DOHH2 (cell line): ENCODE measurements around the gene UNC45A.
A peak's percentile ranks its signal among the peaks of the same experiment; 100 is the strongest.

ENCODE experiments used
- H3F3A ChIP-seq: fragments of 200-600 bp; sonication (generic), shearing (Covaris generic); 2 replicates; pipeline ENCODE4 v1.6.0; 2016; ENCODE audit warnings: antibody characterized with exemption, mild to moderate bottlenecking; ENCODE audit not compliant: control insufficient read depth, insufficient read depth
- H3K27ac ChIP-seq: fragments of 200-600 bp; sonication (generic); 2 replicates; pipeline ENCODE4 v1.5.1; 2014; ENCODE audit warnings: low read depth, mild to moderate bottlenecking, low read length, moderate library complexity
- H3K27me3 ChIP-seq: fragments of 200-600 bp; sonication (generic); 2 replicates; pipeline ENCODE4 v1.6.1; 2014; ENCODE audit warnings: mild to moderate bottlenecking, low read length, mixed read lengths; ENCODE audit not compliant: control insufficient read depth
- H3K36me3 ChIP-seq: fragments of 200-600 bp; sonication (generic); 2 replicates; pipeline ENCODE4 v1.6.1; 2014; ENCODE audit warnings: mild to moderate bottlenecking, low read length, moderate library complexity, mixed read lengths; ENCODE audit not compliant: control insufficient read depth
- H3K4me1 ChIP-seq: fragments of 200-600 bp; sonication (generic); 2 replicates; pipeline ENCODE4 v1.6.1; 2014; ENCODE audit warnings: mild to moderate bottlenecking, low read length, mixed read lengths; ENCODE audit not compliant: control insufficient read depth
- H3K4me2 ChIP-seq: fragments of 200-600 bp; sonication (generic); 2 replicates; pipeline ENCODE4 v1.6.0; 2014; ENCODE audit warnings: mild to moderate bottlenecking, low read length, moderate library complexity
- H3K4me3 ChIP-seq: fragments of 200-600 bp; sonication (generic); 2 replicates; pipeline ENCODE4 v1.5.1; 2014; ENCODE audit warnings: mild to moderate bottlenecking, low read length, mixed read lengths
- H3K79me2 ChIP-seq: fragments of 200-600 bp; sonication (generic); 2 replicates; pipeline ENCODE4 v1.6.1; 2014; ENCODE audit warnings: mild to moderate bottlenecking, low read length, mixed read lengths; ENCODE audit not compliant: control insufficient read depth
- H3K9me2 ChIP-seq: fragments of 200-600 bp; sonication (generic); replicated peaks from 2 replicates; pipeline ENCODE4 v1.6.1; 2014; ENCODE audit warnings: mild to moderate bottlenecking, low read length, mixed read lengths; ENCODE audit not compliant: control insufficient read depth
- H3K9me3 ChIP-seq: fragments of 200-600 bp; sonication (generic); 2 replicates; pipeline ENCODE4 v1.6.1; 2014; ENCODE audit warnings: antibody characterized with exemption, low read length, mixed read lengths; ENCODE audit not compliant: control insufficient read depth, insufficient read depth
- H4K20me1 ChIP-seq: fragments of 200-600 bp; sonication (generic); 2 replicates; pipeline ENCODE4 v1.6.0; 2014; ENCODE audit warnings: low read depth, mild to moderate bottlenecking, antibody characterized with exemption, low read length, moderate library complexity; ENCODE audit not compliant: control insufficient read depth, insufficient read depth
- EZH2phosphoT487 ChIP-seq: fragments of 200-600 bp; sonication (generic); IDR thresholded peaks from 2 replicates; pipeline ENCODE4 v1.6.1; 2017; ENCODE audit warnings: borderline replicate concordance, mild to moderate bottlenecking, antibody characterized with exemption, low read length, moderate library complexity, mixed read lengths
- TF ChIP-seq, protein P1 (sequence below): fragments of 200-600 bp; sonication (generic); IDR thresholded peaks from one replicate; pipeline ENCODE4 v1.5.1; 2014; ENCODE audit warnings: antibody characterized with exemption, mild to moderate bottlenecking, low read depth, low read length; ENCODE audit not compliant: poor library complexity, severe bottlenecking

UNC45A gene

GRCh38 chr15:90955624-90956273, 20.7 kb downstream of the UNC45A start:
- Histone ChIP-seq H3K27ac (peak overlapping the region; percentile 89), H4K20me1 (no peaks in the 10 kb centered on the region), H3K4me1 (peaks cover 24% of the 10 kb centered on the region), H3K27me3 (no peaks in the 10 kb centered on the region), H3K4me3 (peak overlapping the region; percentile 80), H3K79me2 (peaks cover 31% of the 10 kb centered on the region), H3K4me2 (peak overlapping the region; percentile 87), H3K9me3 (no peaks in the 10 kb centered on the region), H3F3A (0 out of 2 replicates have a peak, but pooled peaks cover 3% of the 10 kb centered on the region), H3K9me2 (no peaks in the 10 kb centered on the region), H3K36me3 (peaks cover 66% of the 10 kb centered on the region)
- TF ChIP-seq, protein P1, sequence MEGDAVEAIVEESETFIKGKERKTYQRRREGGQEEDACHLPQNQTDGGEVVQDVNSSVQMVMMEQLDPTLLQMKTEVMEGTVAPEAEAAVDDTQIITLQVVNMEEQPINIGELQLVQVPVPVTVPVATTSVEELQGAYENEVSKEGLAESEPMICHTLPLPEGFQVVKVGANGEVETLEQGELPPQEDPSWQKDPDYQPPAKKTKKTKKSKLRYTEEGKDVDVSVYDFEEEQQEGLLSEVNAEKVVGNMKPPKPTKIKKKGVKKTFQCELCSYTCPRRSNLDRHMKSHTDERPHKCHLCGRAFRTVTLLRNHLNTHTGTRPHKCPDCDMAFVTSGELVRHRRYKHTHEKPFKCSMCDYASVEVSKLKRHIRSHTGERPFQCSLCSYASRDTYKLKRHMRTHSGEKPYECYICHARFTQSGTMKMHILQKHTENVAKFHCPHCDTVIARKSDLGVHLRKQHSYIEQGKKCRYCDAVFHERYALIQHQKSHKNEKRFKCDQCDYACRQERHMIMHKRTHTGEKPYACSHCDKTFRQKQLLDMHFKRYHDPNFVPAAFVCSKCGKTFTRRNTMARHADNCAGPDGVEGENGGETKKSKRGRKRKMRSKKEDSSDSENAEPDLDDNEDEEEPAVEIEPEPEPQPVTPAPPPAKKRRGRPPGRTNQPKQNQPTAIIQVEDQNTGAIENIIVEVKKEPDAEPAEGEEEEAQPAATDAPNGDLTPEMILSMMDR, result no peak
- no peak for TF ChIP-seq EZH2phosphoT487

DNA sequence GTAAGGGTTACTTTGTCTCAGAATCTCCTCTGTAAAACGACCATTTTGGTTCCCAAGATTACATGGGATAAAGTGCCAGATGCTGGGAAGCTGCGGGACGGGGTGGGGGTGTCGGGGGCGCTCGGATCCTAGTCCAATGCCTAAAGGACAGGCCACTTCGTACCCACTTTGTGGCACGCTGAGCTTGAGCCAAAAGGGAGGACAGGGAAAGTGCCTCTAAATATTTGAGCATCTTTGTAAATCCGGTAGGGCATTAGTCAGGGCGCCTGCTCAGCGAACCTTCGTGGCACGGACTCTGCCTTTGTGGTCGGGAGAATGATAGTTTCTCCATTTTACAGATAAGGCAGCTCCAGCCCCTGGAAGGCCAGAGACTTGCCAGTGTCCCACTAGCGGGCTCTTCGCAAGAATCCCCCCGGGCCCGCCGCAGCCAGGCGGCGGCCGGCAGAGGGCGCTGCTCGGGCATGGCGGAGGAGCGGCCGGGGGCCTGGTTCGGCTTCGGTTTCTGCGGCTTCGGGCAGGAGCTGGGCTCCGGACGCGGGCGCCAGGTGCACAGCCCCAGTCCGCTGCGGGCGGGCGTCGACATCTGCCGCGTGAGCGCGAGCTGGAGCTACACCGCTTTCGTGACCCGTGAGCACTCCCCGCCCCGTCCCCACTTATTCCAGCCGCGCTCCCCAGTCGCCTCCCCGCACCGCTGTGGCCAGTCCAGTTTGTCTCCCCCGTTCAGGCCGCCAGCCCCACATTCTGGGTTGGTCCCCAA, 21.4 kb downstream of the UNC45A start:
- Histone ChIP-seq H3K27me3 (no peaks in the 10 kb centered on the region), H3K36me3 (peaks cover 69% of the 10 kb centered on the region), H4K20me1 (no peaks in the 10 kb centered on the region), H3K79me2 (peaks cover 31% of the 10 kb centered on the region), H3K4me2 (peak overlapping the region; percentile 87), H3K4me1 (peaks cover 24% of the 10 kb centered on the region), H3K9me2 (no peaks in the 10 kb centered on the region), H3K4me3 (peak overlapping the region; percentile 80), H3F3A (0 out of 2 replicates have a peak, but pooled peaks cover 3% of the 10 kb centered on the region), H3K27ac (peak overlapping the region; percentile 89), H3K9me3 (no peaks in the 10 kb centered on the region)
- TF ChIP-seq EZH2phosphoT487, result no peak
- TF ChIP-seq, protein P1, result peak; percentile 72

DNA sequence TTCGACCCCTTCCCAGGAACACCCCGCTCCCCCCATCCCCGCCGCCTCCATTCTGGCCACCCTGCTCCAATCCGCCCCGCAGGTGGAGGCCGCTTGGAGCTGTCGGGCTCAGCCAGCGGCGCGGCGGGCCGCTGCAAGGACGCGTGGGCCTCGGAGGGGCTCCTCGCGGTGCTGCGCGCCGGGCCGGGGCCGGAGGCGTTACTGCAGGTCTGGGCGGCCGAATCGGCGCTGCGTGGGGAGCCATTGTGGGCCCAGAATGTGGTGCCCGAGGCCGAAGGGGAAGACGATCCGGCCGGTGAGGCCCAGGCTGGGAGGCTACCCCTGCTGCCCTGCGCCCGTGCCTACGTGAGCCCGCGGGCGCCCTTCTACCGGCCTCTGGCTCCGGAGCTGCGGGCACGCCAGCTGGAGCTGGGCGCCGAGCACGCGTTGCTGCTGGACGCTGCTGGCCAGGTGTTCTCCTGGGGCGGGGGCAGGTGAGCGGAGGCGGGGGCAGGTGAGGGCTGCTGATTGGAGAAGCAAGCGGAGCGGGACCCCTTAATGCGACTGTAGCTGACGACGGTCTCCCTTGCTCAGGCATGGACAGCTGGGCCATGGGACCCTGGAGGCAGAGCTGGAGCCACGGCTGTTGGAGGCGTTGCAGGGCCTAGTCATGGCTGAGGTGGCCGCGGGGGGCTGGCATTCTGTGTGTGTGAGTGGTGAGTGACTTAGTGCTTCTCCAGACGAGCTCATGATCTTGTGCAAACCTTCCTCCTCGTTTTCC, 22.1 kb downstream of the UNC45A start:
- no peak overlapping the region for H3K27ac ChIP-seq
- no peaks in the 10 kb centered on the region for H3K9me2 ChIP-seq
- H3F3A ChIP-seq, result peaks cover 5% of the 10 kb centered on the region
- H3K79me2 ChIP-seq, result peaks cover 33% of the 10 kb centered on the region
- H3K4me2 ChIP-seq, result peak overlapping the region; percentile 87
- H3K27me3 ChIP-seq, result no peaks in the 10 kb centered on the region
- H3K36me3 ChIP-seq, result peaks cover 71% of the 10 kb centered on the region
- H3K9me3 ChIP-seq, result no peaks in the 10 kb centered on the region
- H4K20me1 ChIP-seq, result 0 out of 2 replicates have a peak, but pooled peaks cover under 1% of the 10 kb centered on the region
- TF ChIP-seq, protein P1, result no peak
- no peak for TF ChIP-seq EZH2phosphoT487
- H3K4me3 ChIP-seq, result peak overlapping the region; percentile 80
- H3K4me1 ChIP-seq, result peaks cover 24% of the 10 kb centered on the region
